Astrocyte (in vitro differentiated cells and primary cell): ENCODE data around the gene BATF. TPM values are rescaled to one million over a fixed set of nuclear protein-coding genes. Genes with fewer than 3 reads are reported as not detected.
A peak's percentile ranks its signal among the peaks of the same experiment; 100 is the strongest.

ENCODE experiments used
- DNase-seq: peaks from one replicate; pipeline ENCODE4 v3.0.0-alpha.2; 2010; ENCODE audit warnings: low read depth
- FAIRE-seq: peaks from 2 replicates; lab custom pipeline; 2011; peaks lifted over from hg19 to GRCh38; lab: Jason Lieb, UNC
- H2AFZ ChIP-seq: 2 replicates; pipeline ENCODE4 v1.6.0; 2012; ENCODE audit warnings: low read depth, low read length, inconsistent platforms
- H3K27ac ChIP-seq: 2 replicates; pipeline ENCODE4 v1.5.1; 2011; ENCODE audit warnings: low read depth, low read length, inconsistent platforms
- H3K27me3 ChIP-seq: 2 replicates; pipeline ENCODE4 v1.6.0; 2011; ENCODE audit warnings: low read length, inconsistent platforms; ENCODE audit not compliant: insufficient read depth
- H3K36me3 ChIP-seq: 2 replicates; pipeline ENCODE4 v1.5.1; 2011; ENCODE audit warnings: low read length, inconsistent platforms; ENCODE audit not compliant: insufficient read depth
- H3K4me1 ChIP-seq: 2 replicates; pipeline ENCODE4 v1.5.1; 2011; ENCODE audit warnings: low read length, inconsistent platforms; ENCODE audit not compliant: insufficient read depth
- H3K4me2 ChIP-seq: 2 replicates; pipeline ENCODE4 v1.6.0; 2012; ENCODE audit warnings: low read length, inconsistent platforms
- H3K4me3 ChIP-seq: 2 replicates; pipeline ENCODE4 v1.5.1; 2011; ENCODE audit warnings: low read depth, mild to moderate bottlenecking, low read length, inconsistent platforms; ENCODE audit not compliant: insufficient read depth
- H3K79me2 ChIP-seq: 2 replicates; pipeline ENCODE4 v1.6.0; 2012; ENCODE audit warnings: mild to moderate bottlenecking, low read length, inconsistent platforms; ENCODE audit not compliant: insufficient read depth
- H3K9ac ChIP-seq: 2 replicates; pipeline ENCODE4 v1.6.0; 2012; ENCODE audit warnings: mild to moderate bottlenecking, low read length, inconsistent platforms
- H3K9me3 ChIP-seq: 2 replicates; pipeline ENCODE4 v1.5.1; 2012; ENCODE audit warnings: low read depth, mild to moderate bottlenecking, low read length, inconsistent platforms; ENCODE audit not compliant: insufficient read depth
- H4K20me1 ChIP-seq: 2 replicates; pipeline ENCODE4 v1.6.0; 2012; ENCODE audit warnings: low read length, inconsistent platforms; ENCODE audit not compliant: insufficient read depth
- H3K27ac Mint-ChIP-seq: one replicate; pipeline ENCODE4 v1.8.0; 2021; ENCODE audit warnings: mild to moderate bottlenecking, mixed read lengths; ENCODE audit not compliant: unreplicated experiment
- H3K27me3 Mint-ChIP-seq: one replicate; pipeline ENCODE4 v1.8.0; 2021; ENCODE audit warnings: low read depth, mixed read lengths; ENCODE audit not compliant: unreplicated experiment
- H3K36me3 Mint-ChIP-seq: one replicate; pipeline ENCODE4 v1.8.0; 2021; ENCODE audit warnings: low read depth, mixed read lengths; ENCODE audit not compliant: unreplicated experiment
- H3K4me1 Mint-ChIP-seq: one replicate; pipeline ENCODE4 v1.8.0; 2021; ENCODE audit warnings: low read depth, mixed read lengths; ENCODE audit not compliant: unreplicated experiment
- H3K4me3 Mint-ChIP-seq: one replicate; pipeline ENCODE4 v1.8.0; 2021; ENCODE audit warnings: mild to moderate bottlenecking, moderate library complexity, mixed read lengths; ENCODE audit not compliant: unreplicated experiment
- H3K9me3 Mint-ChIP-seq: one replicate; pipeline ENCODE4 v1.8.0; 2021; ENCODE audit warnings: mild to moderate bottlenecking, mixed read lengths; ENCODE audit not compliant: unreplicated experiment
- EZH2 ChIP-seq: IDR thresholded peaks from 2 replicates; pipeline ENCODE4 v1.6.1; 2012; ENCODE audit warnings: mild to moderate bottlenecking, low read length, inconsistent platforms; ENCODE audit not compliant: insufficient read depth
- total RNA-seq: library from RNA; stranded (reverse); gene quantifications from 2 replicates; pipeline ENCODE4 v1.2.1, GENCODE V29; 2021
- TF ChIP-seq, protein P1 (sequence below): IDR thresholded peaks from 2 replicates; pipeline ENCODE4 v1.5.1; 2011; ENCODE audit warnings: low read depth, mild to moderate bottlenecking, inconsistent platforms, low read length, moderate library complexity; ENCODE audit not compliant: insufficient read depth

BATF gene
- total RNA-seq, 1 donor from 2014 or later: not detected

DNA sequence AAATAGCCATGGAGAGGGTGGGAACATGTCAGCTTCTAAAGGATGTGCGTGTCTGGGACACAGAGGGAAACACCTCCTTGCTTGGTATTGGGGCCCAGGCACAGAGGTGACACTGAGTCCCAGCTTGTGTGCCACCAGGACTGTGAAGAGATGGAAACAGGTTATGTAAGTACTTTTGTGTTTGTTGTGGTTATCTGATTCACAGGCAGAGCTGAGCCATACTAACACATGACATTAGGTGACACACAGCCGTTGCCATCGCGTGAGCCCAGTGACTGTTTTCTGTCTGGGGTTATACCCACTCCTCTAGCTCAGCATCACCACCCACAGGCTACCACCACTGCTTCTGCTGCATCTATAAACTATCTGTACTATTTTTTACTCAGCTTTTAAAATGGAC is 44.1 kb downstream of the BATF start:
- H3K9ac ChIP-seq: no peak overlapping the region
- peaks cover 29% of the 10 kb centered on the region for H3K27me3 Mint-ChIP-seq
- TF ChIP-seq, protein P1, sequence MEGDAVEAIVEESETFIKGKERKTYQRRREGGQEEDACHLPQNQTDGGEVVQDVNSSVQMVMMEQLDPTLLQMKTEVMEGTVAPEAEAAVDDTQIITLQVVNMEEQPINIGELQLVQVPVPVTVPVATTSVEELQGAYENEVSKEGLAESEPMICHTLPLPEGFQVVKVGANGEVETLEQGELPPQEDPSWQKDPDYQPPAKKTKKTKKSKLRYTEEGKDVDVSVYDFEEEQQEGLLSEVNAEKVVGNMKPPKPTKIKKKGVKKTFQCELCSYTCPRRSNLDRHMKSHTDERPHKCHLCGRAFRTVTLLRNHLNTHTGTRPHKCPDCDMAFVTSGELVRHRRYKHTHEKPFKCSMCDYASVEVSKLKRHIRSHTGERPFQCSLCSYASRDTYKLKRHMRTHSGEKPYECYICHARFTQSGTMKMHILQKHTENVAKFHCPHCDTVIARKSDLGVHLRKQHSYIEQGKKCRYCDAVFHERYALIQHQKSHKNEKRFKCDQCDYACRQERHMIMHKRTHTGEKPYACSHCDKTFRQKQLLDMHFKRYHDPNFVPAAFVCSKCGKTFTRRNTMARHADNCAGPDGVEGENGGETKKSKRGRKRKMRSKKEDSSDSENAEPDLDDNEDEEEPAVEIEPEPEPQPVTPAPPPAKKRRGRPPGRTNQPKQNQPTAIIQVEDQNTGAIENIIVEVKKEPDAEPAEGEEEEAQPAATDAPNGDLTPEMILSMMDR: no peak
- TF ChIP-seq EZH2: no peak
- H3K27ac ChIP-seq: no peak overlapping the region
- no peaks in the 10 kb centered on the region for H3K36me3 ChIP-seq
- no peak for DNase-seq
- H3K4me2 ChIP-seq: no peak overlapping the region
- no peak overlapping the region for H3K4me3 Mint-ChIP-seq
- no peaks in the 10 kb centered on the region for H3K79me2 ChIP-seq
- no peak overlapping the region for H3K4me3 ChIP-seq
- H2AFZ ChIP-seq: no peak overlapping the region
- H3K36me3 Mint-ChIP-seq: no peaks in the 10 kb centered on the region
- H4K20me1 ChIP-seq: no peaks in the 10 kb centered on the region
- peaks cover 4% of the 10 kb centered on the region for H3K4me1 Mint-ChIP-seq
- H3K4me1 ChIP-seq: no peaks in the 10 kb centered on the region
- H3K27me3 ChIP-seq: peaks cover 22% of the 10 kb centered on the region
- H3K9me3 Mint-ChIP-seq: peaks cover 3% of the 10 kb centered on the region
- no peaks in the 10 kb centered on the region for H3K9me3 ChIP-seq
- peak overlapping the region; percentile 14 for H3K27ac Mint-ChIP-seq
- FAIRE-seq: no peak

DNA sequence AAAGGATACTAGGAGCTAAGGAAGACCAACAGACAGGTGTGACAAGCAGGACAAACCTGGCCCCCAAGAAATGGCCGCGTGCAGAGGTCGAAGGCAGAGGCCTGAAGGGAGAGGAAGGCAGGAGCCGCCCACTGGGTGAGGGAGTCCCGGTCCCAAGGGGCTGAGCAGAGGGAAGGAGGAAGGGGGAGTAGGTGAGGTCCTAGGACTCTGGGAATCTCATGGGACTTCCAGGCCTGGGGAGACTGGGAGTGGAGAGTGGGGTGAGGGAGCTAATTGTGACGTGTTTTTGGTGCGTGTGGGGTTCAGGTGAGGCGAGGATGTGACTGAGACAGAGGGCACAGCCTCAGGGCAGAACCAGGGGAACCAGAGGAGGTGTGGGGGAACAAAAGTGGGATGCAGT is 44.5 kb downstream of the BATF start:
- FAIRE-seq (no peak), DNase-seq (no peak)
- no peak overlapping the region for H3K27ac Mint-ChIP-seq
- H3K79me2 ChIP-seq: no peaks in the 10 kb centered on the region
- peaks cover 22% of the 10 kb centered on the region for H3K27me3 ChIP-seq
- H3K36me3 ChIP-seq: no peaks in the 10 kb centered on the region
- no peaks in the 10 kb centered on the region for H3K36me3 Mint-ChIP-seq
- H4K20me1 ChIP-seq: no peaks in the 10 kb centered on the region
- H3K27me3 Mint-ChIP-seq: peaks cover 31% of the 10 kb centered on the region
- no peak overlapping the region for H3K4me3 Mint-ChIP-seq
- no peaks in the 10 kb centered on the region for H3K9me3 ChIP-seq
- peaks cover 3% of the 10 kb centered on the region for H3K9me3 Mint-ChIP-seq
- H3K4me3 ChIP-seq: no peak overlapping the region
- H3K4me2 ChIP-seq: no peak overlapping the region
- no peak overlapping the region for H2AFZ ChIP-seq
- H3K4me1 Mint-ChIP-seq: peaks cover 4% of the 10 kb centered on the region
- H3K9ac ChIP-seq: no peak overlapping the region
- TF ChIP-seq EZH2: no peak
- TF ChIP-seq, protein P1: no peak
- H3K27ac ChIP-seq: no peak overlapping the region
- H3K4me1 ChIP-seq: no peaks in the 10 kb centered on the region

DNA sequence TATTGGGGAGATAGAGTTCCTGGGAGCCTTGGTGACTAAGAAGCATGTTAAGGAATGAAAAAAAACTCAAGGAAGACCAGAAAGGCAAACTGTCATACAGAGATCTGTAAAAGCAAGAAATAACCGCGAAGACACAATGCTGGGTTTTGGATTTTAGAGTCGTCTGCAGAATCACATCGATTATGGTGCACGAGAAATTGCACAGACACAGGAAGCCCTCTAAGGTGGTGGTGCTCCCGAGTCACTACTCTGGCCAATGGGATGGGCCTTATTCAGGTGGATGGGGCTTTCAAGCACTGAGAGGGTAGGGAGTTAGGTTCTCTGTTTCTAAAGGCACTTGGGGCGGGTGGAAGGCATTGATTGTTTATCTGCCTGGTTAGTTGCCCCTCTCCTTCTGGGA is 45.9 kb downstream of the BATF start:
- peaks cover 1% of the 10 kb centered on the region for H3K4me1 Mint-ChIP-seq
- TF ChIP-seq EZH2: no peak
- TF ChIP-seq, protein P1: no peak
- FAIRE-seq: no peak
- no peak overlapping the region for H3K27ac Mint-ChIP-seq
- Histone ChIP-seq H3K27ac (no peak overlapping the region), H3K4me1 (no peaks in the 10 kb centered on the region), H3K9me3 (no peaks in the 10 kb centered on the region), H4K20me1 (no peaks in the 10 kb centered on the region), H3K4me2 (no peak overlapping the region), H3K9ac (no peak overlapping the region), H3K27me3 (peaks cover 29% of the 10 kb centered on the region), H3K79me2 (no peaks in the 10 kb centered on the region), H3K4me3 (no peak overlapping the region), H2AFZ (no peak overlapping the region), H3K36me3 (no peaks in the 10 kb centered on the region)
- H3K9me3 Mint-ChIP-seq: peaks cover 3% of the 10 kb centered on the region
- no peak for DNase-seq
- H3K36me3 Mint-ChIP-seq: no peaks in the 10 kb centered on the region
- H3K27me3 Mint-ChIP-seq: peaks cover 38% of the 10 kb centered on the region
- H3K4me3 Mint-ChIP-seq: no peak overlapping the region
